Neural progenitor cell (in vitro differentiated cells): ENCODE results near the gene KLF2.

Source experiments
- EZH2phosphoT487 ChIP-seq: fragments of 200-600 bp; sonication (generic); IDR thresholded peaks from 2 replicates; pipeline ENCODE4 v1.6.1; 2017; ENCODE audit warnings: antibody characterized with exemption
- TF ChIP-seq, protein P1 (sequence below): fragments of 200-600 bp; sonication (generic); IDR thresholded peaks from 2 replicates; pipeline ENCODE4 v1.5.1; 2017; ENCODE audit warnings: antibody characterized with exemption, mild to moderate bottlenecking

DNA sequence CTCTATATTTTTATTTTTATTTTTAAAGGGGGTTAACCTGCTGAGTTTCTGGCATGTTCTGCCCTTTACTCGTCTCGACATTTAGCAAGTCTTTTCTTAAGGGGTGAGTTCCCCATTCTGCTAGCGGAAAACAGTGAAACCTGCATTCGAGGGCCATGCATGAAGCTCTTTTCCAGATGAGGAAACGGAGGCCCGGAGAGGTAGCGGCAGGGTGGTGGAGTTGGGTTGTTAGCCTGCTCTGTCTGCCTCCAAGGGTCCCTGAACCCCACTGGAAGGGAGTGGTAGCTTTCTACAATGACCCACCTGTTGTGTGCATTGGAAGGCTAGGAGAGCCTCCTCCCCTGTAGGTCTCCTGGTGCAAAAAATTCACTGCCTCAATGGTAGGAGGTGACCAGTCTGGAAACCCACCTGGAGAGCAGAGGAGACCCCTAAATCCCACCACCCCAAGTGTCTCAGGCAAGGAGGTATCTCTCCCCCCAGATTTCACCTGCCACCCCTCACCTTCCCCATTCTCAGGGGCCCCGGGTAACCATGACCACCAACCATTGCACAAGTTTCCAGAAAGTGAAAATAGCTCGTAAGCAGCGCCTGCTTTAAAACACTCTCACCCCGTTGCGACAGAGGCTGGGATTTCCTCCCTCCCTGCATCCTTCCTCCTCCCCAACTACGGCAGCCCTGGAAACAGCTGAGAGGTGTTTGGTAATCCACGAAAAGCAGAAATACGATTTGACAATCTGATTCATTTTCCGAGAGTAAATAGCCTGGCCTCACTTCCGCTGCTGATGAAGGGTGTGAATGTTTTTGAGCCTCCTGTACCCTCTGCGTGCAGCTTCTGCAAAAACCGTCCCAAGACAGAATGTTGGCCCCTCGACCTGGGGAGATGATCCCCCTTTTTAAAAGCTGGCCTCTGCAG is 3.5 kb downstream of the KLF2 start:
- TF ChIP-seq, protein P1, sequence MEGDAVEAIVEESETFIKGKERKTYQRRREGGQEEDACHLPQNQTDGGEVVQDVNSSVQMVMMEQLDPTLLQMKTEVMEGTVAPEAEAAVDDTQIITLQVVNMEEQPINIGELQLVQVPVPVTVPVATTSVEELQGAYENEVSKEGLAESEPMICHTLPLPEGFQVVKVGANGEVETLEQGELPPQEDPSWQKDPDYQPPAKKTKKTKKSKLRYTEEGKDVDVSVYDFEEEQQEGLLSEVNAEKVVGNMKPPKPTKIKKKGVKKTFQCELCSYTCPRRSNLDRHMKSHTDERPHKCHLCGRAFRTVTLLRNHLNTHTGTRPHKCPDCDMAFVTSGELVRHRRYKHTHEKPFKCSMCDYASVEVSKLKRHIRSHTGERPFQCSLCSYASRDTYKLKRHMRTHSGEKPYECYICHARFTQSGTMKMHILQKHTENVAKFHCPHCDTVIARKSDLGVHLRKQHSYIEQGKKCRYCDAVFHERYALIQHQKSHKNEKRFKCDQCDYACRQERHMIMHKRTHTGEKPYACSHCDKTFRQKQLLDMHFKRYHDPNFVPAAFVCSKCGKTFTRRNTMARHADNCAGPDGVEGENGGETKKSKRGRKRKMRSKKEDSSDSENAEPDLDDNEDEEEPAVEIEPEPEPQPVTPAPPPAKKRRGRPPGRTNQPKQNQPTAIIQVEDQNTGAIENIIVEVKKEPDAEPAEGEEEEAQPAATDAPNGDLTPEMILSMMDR: no peak
- TF ChIP-seq EZH2phosphoT487: no peak
